GM23248 (cell line): ENCODE data around the gene HOXA6.

Source experiments
- EZH2 ChIP-seq: fragments of 200-600 bp; sonication (generic); IDR thresholded peaks from 2 replicates; pipeline ENCODE4 v1.6.1; 2018; ENCODE audit warnings: antibody characterized with exemption, mild to moderate bottlenecking; ENCODE audit not compliant: insufficient read depth, poor library complexity, severe bottlenecking
- EZH2phosphoT487 ChIP-seq: fragments of 200-600 bp; sonication (generic); IDR thresholded peaks from 2 replicates; pipeline ENCODE4 v1.6.1; 2018; ENCODE audit warnings: antibody characterized with exemption, moderate library complexity, mild to moderate bottlenecking, low read depth; ENCODE audit not compliant: insufficient read depth

- TF ChIP-seq EZH2phosphoT487: no peak
- TF ChIP-seq EZH2: no peak
These were observed 24.5 kb downstream of the HOXA6 start for GRCh38 chr7:27123007-27123476.
